IMR-90 (cell line): ENCODE data around the gene FGD3.

Source experiments
- BHLHE40 ChIP-seq: fragments of 150-350 bp; IDR thresholded peaks from 2 replicates; pipeline ENCODE4 v1.6.1; 2016; ENCODE audit warnings: mild to moderate bottlenecking, low read depth, low read length
- CEBPB ChIP-seq: IDR thresholded peaks from 2 replicates; pipeline ENCODE4 v1.6.1; 2012; ENCODE audit warnings: low read depth, low read length, improper control_type of control experiment
- CTCF ChIP-seq: conservative IDR thresholded peaks from 2 replicates; pipeline ENCODE4 v1.5.1; 2012; ENCODE audit warnings: mild to moderate bottlenecking, low read depth, low read length, improper control_type of control experiment
- ELK1 ChIP-seq: fragments of 150-350 bp; IDR thresholded peaks from 2 replicates; pipeline ENCODE4 v1.6.1; 2016; ENCODE audit warnings: low read depth, mild to moderate bottlenecking, low read length, moderate library complexity, borderline replicate concordance
- MAFK ChIP-seq: IDR thresholded peaks from 2 replicates; pipeline ENCODE4 v1.6.1; 2012; ENCODE audit warnings: low read depth, low read length, improper control_type of control experiment
- MAZ ChIP-seq: IDR thresholded peaks from 2 replicates; pipeline ENCODE4 v1.6.1; 2012; ENCODE audit warnings: low read depth, mild to moderate bottlenecking, low read length, improper control_type of control experiment, moderate library complexity, borderline replicate concordance
- NFE2L2 ChIP-seq: fragments of 150-350 bp; IDR thresholded peaks from 2 replicates; pipeline ENCODE4 v1.6.1; 2016; ENCODE audit warnings: low read depth, mild to moderate bottlenecking, low read length
- POLR2A ChIP-seq: IDR thresholded peaks from 2 replicates; pipeline ENCODE4 v1.6.1; 2012; ENCODE audit warnings: mild to moderate bottlenecking, low read depth, low read length
- RAD21 ChIP-seq: IDR thresholded peaks from 2 replicates; pipeline ENCODE4 v1.6.1; 2012; ENCODE audit warnings: low read length, improper control_type of control experiment
- RCOR1 ChIP-seq: IDR thresholded peaks from 2 replicates; pipeline ENCODE4 v1.6.1; 2012; ENCODE audit warnings: mild to moderate bottlenecking, low read length, improper control_type of control experiment; ENCODE audit not compliant: insufficient replicate concordance
- RFX5 ChIP-seq: IDR thresholded peaks from 2 replicates; pipeline ENCODE4 v1.8.0; 2012; ENCODE audit warnings: low read depth, mild to moderate bottlenecking, low read length, moderate library complexity
- USF2 ChIP-seq: fragments of 150-350 bp; IDR thresholded peaks from 2 replicates; pipeline ENCODE4 v1.6.1; 2017; ENCODE audit warnings: mild to moderate bottlenecking, antibody characterized with exemption, low read length, low read depth

GRCh38 chr9:93022066-93022465 lies 74.7 kb downstream of the FGD3 start:
- no peak for TF ChIP-seq ELK1
- TF ChIP-seq CTCF, result no peak
- no peak for TF ChIP-seq POLR2A
- no peak for TF ChIP-seq MAZ
- no peak for TF ChIP-seq RAD21
- TF ChIP-seq USF2, result no peak
- no peak for TF ChIP-seq MAFK
- no peak for TF ChIP-seq NFE2L2
- TF ChIP-seq CEBPB, result no peak
- TF ChIP-seq RCOR1, result no peak
- TF ChIP-seq RFX5, result no peak
- TF ChIP-seq BHLHE40, result no peak
